ENCODE data around the gene TCF15. TPM values are rescaled to one million over a fixed set of nuclear protein-coding genes. Genes with fewer than 3 reads are reported as not detected.

TCF15 gene, protein sequence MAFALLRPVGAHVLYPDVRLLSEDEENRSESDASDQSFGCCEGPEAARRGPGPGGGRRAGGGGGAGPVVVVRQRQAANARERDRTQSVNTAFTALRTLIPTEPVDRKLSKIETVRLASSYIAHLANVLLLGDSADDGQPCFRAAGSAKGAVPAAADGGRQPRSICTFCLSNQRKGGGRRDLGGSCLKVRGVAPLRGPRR
- total RNA-seq: 1 to 10 TPM in 2 of 6 donors, under 1 TPM in 3, not detected in 1; 0.14 to 1.4 (median 0.39) TPM

DNA sequence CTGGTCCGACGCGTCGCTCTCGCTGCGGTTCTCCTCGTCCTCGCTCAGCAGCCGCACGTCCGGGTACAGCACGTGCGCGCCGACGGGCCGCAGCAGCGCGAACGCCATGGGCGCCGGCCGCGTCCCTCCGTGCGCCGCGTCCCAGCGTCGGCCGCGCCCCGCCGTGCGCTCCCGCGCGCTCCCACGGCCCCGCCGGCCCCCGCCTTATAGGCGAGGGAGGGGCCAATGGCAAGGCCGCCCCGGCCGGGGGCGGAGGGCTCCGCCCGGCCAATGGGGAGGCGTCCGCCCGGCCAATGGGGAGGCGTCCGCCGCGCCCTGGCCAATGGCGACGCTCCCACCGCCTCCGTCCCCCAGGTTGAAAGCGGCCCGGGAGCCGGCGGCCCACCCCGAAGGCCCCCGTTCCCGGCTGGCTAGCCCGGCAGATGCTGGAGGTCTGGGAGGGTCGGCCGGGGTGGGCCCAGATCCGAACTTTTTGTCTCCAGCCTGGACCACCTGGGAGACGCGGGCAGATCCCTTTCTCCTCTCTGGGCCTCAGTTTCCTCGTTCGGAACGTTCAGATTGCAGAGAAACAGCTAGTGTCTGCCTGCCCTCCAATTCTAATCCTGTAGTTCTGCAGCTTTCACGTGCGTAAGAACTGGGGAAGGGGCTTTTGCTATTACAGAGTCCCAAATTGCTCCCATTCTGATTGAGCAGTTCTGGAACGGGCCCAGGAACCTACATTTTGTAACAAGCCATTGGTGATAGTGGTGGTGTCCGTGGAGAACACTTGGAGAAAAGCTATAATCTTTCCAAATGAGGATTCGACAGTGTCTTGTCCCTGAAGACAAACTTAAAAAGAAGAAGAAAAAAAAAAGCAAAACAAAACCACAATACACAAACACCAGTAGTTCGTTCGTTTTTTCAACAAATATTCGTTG lies at the start of gene TCF15:
TSS of gene TCF15 (minus strand) at position 180 of the 917 bp plus-strand sequence. CDS start at position 108, 72 bp downstream.
- DNase-seq: peak in 1 of 2 donors; percentile 82
- 19 to 25% methylated on average over 11 to 24 of the region's 84 CpGs for WGBS, 2 donors
- peak in 1 of 2 donors; percentile 64 for ATAC-seq (ENCODE audit: low FRiP score in 2 of 2)

DNA sequence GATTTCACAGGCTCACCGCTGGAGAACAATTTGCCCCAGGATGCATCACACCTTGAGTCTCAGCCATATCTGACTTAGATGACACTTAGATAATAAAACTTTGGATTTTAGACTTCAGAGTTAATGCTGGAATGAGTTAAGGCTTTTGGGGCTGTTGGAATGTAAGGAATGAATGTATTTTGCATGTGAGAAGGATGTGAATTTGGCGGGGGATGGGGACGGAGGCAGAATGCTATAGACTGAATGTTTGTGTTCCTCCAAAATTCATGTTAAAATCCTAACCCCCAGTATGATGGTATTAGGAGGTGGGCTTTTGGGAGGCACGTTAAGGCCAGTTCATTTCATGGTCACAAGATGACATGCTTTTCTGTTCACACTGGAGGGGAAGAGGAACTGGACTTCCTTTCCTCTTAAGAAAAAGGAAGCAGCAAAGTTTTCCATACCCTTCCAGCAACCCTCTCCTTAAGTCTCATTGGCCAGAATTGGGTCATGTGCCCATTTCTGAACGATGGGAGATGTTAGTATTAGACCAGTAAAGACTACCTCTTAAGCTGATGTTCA lies 48.7 kb upstream of the TCF15 start:
- ATAC-seq (ENCODE audit: low FRiP score in 2 of 2) (peak in 1 of 2 donors; percentile 33), DNase-seq (no peak)
- 35 to 41% methylated on average over 5 of the region's 5 CpGs for WGBS, 2 donors
- H3K27me3 ChIP-seq: peaks cover 0 to 25% (median 7%) of the 10 kb centered on the region in 4 donors
- no peaks in the 10 kb centered on the region for H3K36me3 ChIP-seq
- H3K9me3 ChIP-seq: no peaks in the 10 kb centered on the region
- H3K27ac ChIP-seq: no peak overlapping the region
- TF ChIP-seq POLR2A (IDR thresholded peaks at IDR 0.05): no peak
- TF ChIP-seq EP300 (IDR thresholded peaks at IDR 0.05): no peak
- TF ChIP-seq, protein P1, sequence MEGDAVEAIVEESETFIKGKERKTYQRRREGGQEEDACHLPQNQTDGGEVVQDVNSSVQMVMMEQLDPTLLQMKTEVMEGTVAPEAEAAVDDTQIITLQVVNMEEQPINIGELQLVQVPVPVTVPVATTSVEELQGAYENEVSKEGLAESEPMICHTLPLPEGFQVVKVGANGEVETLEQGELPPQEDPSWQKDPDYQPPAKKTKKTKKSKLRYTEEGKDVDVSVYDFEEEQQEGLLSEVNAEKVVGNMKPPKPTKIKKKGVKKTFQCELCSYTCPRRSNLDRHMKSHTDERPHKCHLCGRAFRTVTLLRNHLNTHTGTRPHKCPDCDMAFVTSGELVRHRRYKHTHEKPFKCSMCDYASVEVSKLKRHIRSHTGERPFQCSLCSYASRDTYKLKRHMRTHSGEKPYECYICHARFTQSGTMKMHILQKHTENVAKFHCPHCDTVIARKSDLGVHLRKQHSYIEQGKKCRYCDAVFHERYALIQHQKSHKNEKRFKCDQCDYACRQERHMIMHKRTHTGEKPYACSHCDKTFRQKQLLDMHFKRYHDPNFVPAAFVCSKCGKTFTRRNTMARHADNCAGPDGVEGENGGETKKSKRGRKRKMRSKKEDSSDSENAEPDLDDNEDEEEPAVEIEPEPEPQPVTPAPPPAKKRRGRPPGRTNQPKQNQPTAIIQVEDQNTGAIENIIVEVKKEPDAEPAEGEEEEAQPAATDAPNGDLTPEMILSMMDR (IDR thresholded peaks at IDR 0.05): no peak
- TF ChIP-seq POLR2AphosphoS5 (IDR thresholded peaks at IDR 0.05): no peak
- H3K4me1 ChIP-seq: peaks cover 7 to 25% (median 16%) of the 10 kb centered on the region in 4 donors
- H3K4me3 ChIP-seq: no peak overlapping the region

More for the DNA sequence above, at the start of gene TCF15:
- no peaks in the 10 kb centered on the region for H3K36me3 ChIP-seq
- peak within 1 kb of the TSS in 3 of 4 donors; percentile 35 to 43 (median 36) for H3K4me3 ChIP-seq
- no peaks in the 10 kb centered on the region for H3K9me3 ChIP-seq
- peaks cover 4 to 29% (median 10%) of the 10 kb centered on the region in 4 donors for H3K4me1 ChIP-seq
- H3K27ac ChIP-seq: peak within 1 kb of the TSS in 2 of 4 donors; percentile 46 to 59
- no peak for TF ChIP-seq POLR2A (IDR thresholded peaks at IDR 0.05)
- TF ChIP-seq, protein P1 (IDR thresholded peaks at IDR 0.05): no peak
- TF ChIP-seq EP300 (IDR thresholded peaks at IDR 0.05): no peak
- TF ChIP-seq POLR2AphosphoS5 (IDR thresholded peaks at IDR 0.05): no peak
- peaks cover 0 to 22% (median 7%) of the 10 kb centered on the region in 4 donors for H3K27me3 ChIP-seq

DNA sequence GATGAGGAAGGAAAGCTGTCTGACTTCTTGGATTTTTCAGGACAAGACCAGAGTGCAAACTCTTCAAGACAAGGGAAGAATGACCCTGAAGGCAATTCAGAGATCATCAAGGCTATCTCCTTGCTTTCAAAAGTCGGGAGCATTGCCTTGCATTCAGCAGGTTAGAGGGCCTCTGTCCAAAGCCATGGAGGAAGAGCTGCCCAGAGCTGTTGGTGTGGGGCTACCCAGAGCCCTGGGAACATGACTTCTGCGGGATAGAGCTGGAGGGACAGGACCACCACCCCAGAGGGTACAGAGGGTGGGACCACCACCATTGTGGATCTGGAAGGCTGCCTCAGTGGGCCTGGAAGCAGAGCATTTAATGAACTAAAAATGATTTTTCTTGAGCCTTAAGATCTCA lies 48.1 kb upstream of the TCF15 start:
- H3K9me3 ChIP-seq: no peaks in the 10 kb centered on the region
- H3K36me3 ChIP-seq: no peaks in the 10 kb centered on the region
- TF ChIP-seq POLR2A (IDR thresholded peaks at IDR 0.05): no peak
- TF ChIP-seq POLR2AphosphoS5 (IDR thresholded peaks at IDR 0.05): no peak
- no peak for TF ChIP-seq EP300 (IDR thresholded peaks at IDR 0.05)
- TF ChIP-seq, protein P1 (IDR thresholded peaks at IDR 0.05): no peak
- ATAC-seq (ENCODE audit: low FRiP score in 2 of 2) (no peak), DNase-seq (no peak)
- H3K27me3 ChIP-seq: peaks cover 0 to 19% (median 7%) of the 10 kb centered on the region in 4 donors
- peaks cover 9 to 23% (median 15%) of the 10 kb centered on the region in 4 donors for H3K4me1 ChIP-seq
- H3K4me3 ChIP-seq: no peak overlapping the region
- H3K27ac ChIP-seq: no peak overlapping the region
- WGBS, 2 donors: 40 to 47% methylated on average over 2 of the region's 2 CpGs

DNA sequence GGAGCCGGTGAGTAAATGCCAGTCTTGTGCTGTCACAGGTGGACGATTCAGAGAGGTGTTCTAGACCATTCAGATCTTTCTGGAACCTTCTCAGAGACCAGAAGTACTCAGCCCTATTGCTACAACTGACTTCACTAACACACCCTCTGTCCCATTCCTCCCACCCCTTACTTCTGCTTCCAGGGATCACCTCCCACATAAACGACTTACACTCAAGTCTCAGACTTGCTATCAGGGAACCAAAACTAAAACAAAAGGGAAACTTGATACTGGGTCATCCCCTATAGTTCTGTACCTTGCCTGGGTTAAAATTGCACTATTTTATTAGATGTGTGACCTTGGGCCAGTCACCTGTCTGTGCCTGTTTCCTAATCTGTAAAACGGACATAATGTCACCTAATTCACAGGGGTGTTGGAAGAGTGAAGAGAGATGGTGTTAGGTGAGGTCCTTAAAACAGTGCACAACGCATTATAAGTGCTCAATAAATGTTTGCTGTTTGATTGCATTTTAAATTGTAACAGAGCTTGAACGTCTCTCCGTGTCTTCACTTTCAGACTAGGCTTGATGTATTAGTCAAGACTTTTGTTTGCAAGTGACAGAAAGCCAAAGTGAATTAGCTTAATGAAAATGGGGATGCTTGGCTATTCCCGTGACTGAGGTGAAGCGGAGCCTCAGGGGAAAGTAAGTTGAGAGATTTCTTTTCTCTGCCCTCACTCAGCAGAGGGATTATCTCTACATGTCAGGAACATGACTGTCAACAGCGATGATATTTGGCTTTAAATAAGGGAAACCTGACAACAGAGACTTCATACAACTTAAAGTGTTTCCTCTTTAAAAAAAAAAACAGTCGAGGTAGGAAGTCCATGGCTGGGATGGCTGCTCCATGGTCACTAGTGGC lies 45.9 kb upstream of the TCF15 start:
- 69% methylated on average over 11 of the region's 11 CpGs for WGBS, 2 donors
- TF ChIP-seq EP300 (IDR thresholded peaks at IDR 0.05): no peak
- Histone ChIP-seq H3K27me3 (no peaks in the 10 kb centered on the region), H3K4me3 (no peak overlapping the region), H3K36me3 (no peaks in the 10 kb centered on the region), H3K27ac (no peak overlapping the region), H3K4me1 (peaks cover 16 to 35% (median 27%) of the 10 kb centered on the region in 4 donors), H3K9me3 (no peaks in the 10 kb centered on the region)
- DNase-seq (no peak), ATAC-seq (ENCODE audit: low FRiP score in 2 of 2) (no peak)

Data from upper lobe of left lung (tissue), 6 donors.